C4-2B (cell line): ENCODE data around the gene HBQ1.

ENCODE experiments used
- H3K27ac ChIP-seq: fragments of 450-650 bp; 2 replicates; pipeline ENCODE4 v1.5.1; 2017
- CTCF ChIP-seq: fragments of 450-650 bp; conservative IDR thresholded peaks from 2 replicates; pipeline ENCODE4 v1.5.1; 2017; ENCODE audit warnings: mild to moderate bottlenecking
- ZFX ChIP-seq: fragments of 450-650 bp; IDR thresholded peaks from 2 replicates; pipeline ENCODE4 v1.6.1; 2017

The HBQ1 gene

GRCh38 chr16:178668-179015, 1.6 kb upstream of the HBQ1 start:
- TF ChIP-seq ZFX = no peak
- TF ChIP-seq CTCF = no peak
- H3K27ac ChIP-seq = no peak overlapping the region

- H3K27ac ChIP-seq = no peak overlapping the region; the same call in 1 of the 2 replicates
- TF ChIP-seq CTCF (no peak), ZFX (no peak)
These were observed 807 bp upstream of the HBQ1 start for GRCh38 chr16:179211-180092.

- TF ChIP-seq ZFX = peak; percentile 42; the same call in 1 of the 2 replicates
- no peak for TF ChIP-seq CTCF
- H3K27ac ChIP-seq = peak overlapping the region; percentile 70
These were observed 664 bp downstream of the HBQ1 start for GRCh38 chr16:180681-181564.

GRCh38 chr16:181565-182021, 1.3 kb downstream of the HBQ1 start:
- peak; percentile 98 for TF ChIP-seq CTCF
- TF ChIP-seq ZFX = no peak

GRCh38 chr16:183005-183404, 2.7 kb downstream of the HBQ1 start:
- TF ChIP-seq ZFX = no peak
- no peak for TF ChIP-seq CTCF

More at GRCh38 chr16:181565-182021, 1.3 kb downstream of the HBQ1 start:
- H3K27ac ChIP-seq = peak overlapping the region; percentile 70

GRCh38 chr16:185213-185612, 5.0 kb downstream of the HBQ1 start:
- TF ChIP-seq ZFX = no peak
- TF ChIP-seq CTCF = no peak
- no peak overlapping the region for H3K27ac ChIP-seq

More at GRCh38 chr16:183005-183404, 2.7 kb downstream of the HBQ1 start:
- no peak overlapping the region for H3K27ac ChIP-seq
